ENCODE data around the gene STK38. TPM values are rescaled to one million over a fixed set of nuclear protein-coding genes. Genes with fewer than 3 reads are reported as not detected.

STK38 gene
- total and polyA plus RNA-seq, 4 donors = 9.3 to 21.8 (median 12.3) TPM

- Histone ChIP-seq H3K4me3 (ENCODE audit: low read depth in 1 of 3, low read length in 3 of 3) (no peak overlapping the region), H3K9me3 (ENCODE audit: control insufficient read depth in 4 of 4, low read length in 3 of 4) (no peaks in the 10 kb centered on the region), H3K9ac (ENCODE audit: low read depth in 1 of 2, low read length in 2 of 2) (no peak overlapping the region), H3K27me3 (ENCODE audit: control insufficient read depth in 4 of 4, insufficient read depth in 4 of 4, low read length in 3 of 4) (no peaks in the 10 kb centered on the region), H3K36me3 (ENCODE audit: control insufficient read depth in 4 of 4, insufficient read depth in 3 of 4, low read depth in 1 of 4, low read length in 3 of 4) (no peaks in the 10 kb centered on the region), H3K27ac (ENCODE audit: low read depth in 1 of 2, low read length in 2 of 2) (no peak overlapping the region), H3K4me1 (ENCODE audit: control insufficient read depth in 4 of 4, insufficient read depth in 4 of 4, low read length in 3 of 4) (peaks cover 0 to 4% (median 3%) of the 10 kb centered on the region in 4 donors)
- TF ChIP-seq YY1 (IDR thresholded peaks at IDR 0.05) (no peak), RAD21 (IDR thresholded peaks at IDR 0.05) (no peak), FOXA2 (IDR thresholded peaks at IDR 0.05) (no peak), RXRA (IDR thresholded peaks at IDR 0.05) (no peak), TAF1 (conservative IDR thresholded peaks at IDR 0.05) (no peak), MAX (IDR thresholded peaks at IDR 0.05) (no peak), SP1 (IDR thresholded peaks at IDR 0.05) (no peak), ATF3 (IDR thresholded peaks at IDR 0.05) (no peak), REST (IDR thresholded peaks at IDR 0.05) (no peak), NR2F2 (IDR thresholded peaks at IDR 0.05) (no peak), JUND (IDR thresholded peaks at IDR 0.05) (no peak), EGR1 (IDR thresholded peaks at IDR 0.05; ENCODE audit: low read depth in 2 of 2) (no peak), FOXA1 (IDR thresholded peaks at IDR 0.05) (no peak), HNF4A (conservative IDR thresholded peaks at IDR 0.05) (no peak), GABPA (IDR thresholded peaks at IDR 0.05 in 1 of 2, conservative IDR thresholded peaks at IDR 0.05 in 1 of 2) (no peak), ZBTB33 (IDR thresholded peaks at IDR 0.05) (no peak)
- DNase-seq (ENCODE audit: low spot score) = peak; percentile 52
- WGBS = 74% methylated on average over 2 of the region's 2 CpGs
These were observed 30.0 kb upstream of the STK38 start for GRCh38 chr6:36577301-36577700.

- Histone ChIP-seq H3K9me3 (ENCODE audit: control insufficient read depth in 4 of 4, low read length in 3 of 4) (no peaks in the 10 kb centered on the region), H3K27ac (ENCODE audit: low read depth in 1 of 2, low read length in 2 of 2) (no peak overlapping the region), H3K4me3 (ENCODE audit: low read depth in 1 of 3, low read length in 3 of 3) (no peak overlapping the region), H3K36me3 (ENCODE audit: control insufficient read depth in 4 of 4, insufficient read depth in 3 of 4, low read depth in 1 of 4, low read length in 3 of 4) (no peaks in the 10 kb centered on the region), H3K4me1 (ENCODE audit: control insufficient read depth in 4 of 4, insufficient read depth in 4 of 4, low read length in 3 of 4) (peaks cover 0 to 4% (median 3%) of the 10 kb centered on the region in 4 donors), H3K27me3 (ENCODE audit: control insufficient read depth in 4 of 4, insufficient read depth in 4 of 4, low read length in 3 of 4) (no peaks in the 10 kb centered on the region), H3K9ac (ENCODE audit: low read depth in 1 of 2, low read length in 2 of 2) (no peak overlapping the region)
- WGBS = 90% methylated on average over 7 of the region's 7 CpGs
- no peak for DNase-seq (ENCODE audit: low spot score)
- TF ChIP-seq JUND (IDR thresholded peaks at IDR 0.05) (no peak), ATF3 (IDR thresholded peaks at IDR 0.05) (no peak), GABPA (IDR thresholded peaks at IDR 0.05 in 1 of 2, conservative IDR thresholded peaks at IDR 0.05 in 1 of 2) (no peak), YY1 (IDR thresholded peaks at IDR 0.05) (no peak), TAF1 (conservative IDR thresholded peaks at IDR 0.05) (no peak), NR2F2 (IDR thresholded peaks at IDR 0.05) (no peak), CTCF (IDR thresholded peaks at IDR 0.05; ENCODE audit: low read depth, low read length, missing input control) (no peak), ZBTB33 (IDR thresholded peaks at IDR 0.05) (no peak), SP1 (IDR thresholded peaks at IDR 0.05) (no peak), RAD21 (IDR thresholded peaks at IDR 0.05) (no peak), EGR1 (IDR thresholded peaks at IDR 0.05; ENCODE audit: low read depth in 2 of 2) (no peak), RXRA (IDR thresholded peaks at IDR 0.05) (no peak), REST (IDR thresholded peaks at IDR 0.05) (no peak), HNF4A (conservative IDR thresholded peaks at IDR 0.05) (no peak), FOXA1 (IDR thresholded peaks at IDR 0.05) (no peak)
These were observed 29.3 kb upstream of the STK38 start for GRCh38 chr6:36576578-36576977.

All from liver (tissue), 9 donors.